ENCODE data around the gene SYNE2.

- TF ChIP-seq CTCF (IDR thresholded peaks at IDR 0.05; ENCODE audit: insufficient read depth, low read length) (no peak), REST (IDR thresholded peaks at IDR 0.05; ENCODE audit: insufficient replicate concordance, low read depth) (no peak), GABPA (IDR thresholded peaks at IDR 0.05; ENCODE audit: low read depth) (no peak), POLR2AphosphoS5 (IDR thresholded peaks at IDR 0.05; ENCODE audit: low read depth) (no peak), SPI1 (IDR thresholded peaks at IDR 0.05; ENCODE audit: borderline replicate concordance, low read depth) (no peak)
Measured at GRCh38 chr14:64074961-64075612, 222.3 kb downstream of the SYNE2 start.

Measured in HL-60 (cell line).